8988T (cell line): Measurements from ENCODE around the gene FXYD7.
"Not testable (repeated sequence)": the region's sequence is repeated elsewhere in the genome, so short reads cannot be mapped to it uniquely, and the experiment has no call there.

Experiments
- DNase-seq: peaks from one replicate; pipeline ENCODE4 v3.0.0; 2011

FXYD7 gene

DNA sequence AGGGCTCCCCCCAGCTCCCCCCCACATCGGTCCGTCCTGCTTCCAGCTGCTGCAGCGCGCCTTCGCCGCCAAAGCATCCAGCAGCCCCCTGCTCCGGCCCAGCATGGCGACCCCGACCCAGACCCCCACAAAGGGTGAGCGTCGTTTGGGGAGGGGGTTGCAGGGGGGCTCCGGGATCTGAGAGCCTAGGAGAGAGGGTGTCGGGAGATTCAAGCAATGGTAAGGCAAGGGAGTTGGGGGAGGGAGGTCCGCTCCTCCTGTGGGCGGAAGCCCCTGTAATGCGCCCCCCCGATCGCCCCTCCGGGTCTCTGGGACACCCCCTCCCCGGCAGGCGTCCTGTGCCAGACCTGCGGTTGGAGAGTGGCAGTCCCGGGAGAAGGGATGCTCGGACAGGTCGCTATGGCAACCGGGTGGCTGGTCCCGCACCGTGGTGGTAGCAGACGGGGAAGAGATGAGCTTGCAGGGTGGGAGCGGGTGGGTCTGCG is at the start of gene FXYD7:
FXYD7 (plus strand) TSS at position 25 of the 485 bp plus-strand sequence; CDS start at position 104, 79 bp downstream.
- no peak for DNase-seq

GRCh38 chr19:35093430-35093829 is 49.6 kb upstream of the FXYD7 start:
- no peak for DNase-seq

DNA sequence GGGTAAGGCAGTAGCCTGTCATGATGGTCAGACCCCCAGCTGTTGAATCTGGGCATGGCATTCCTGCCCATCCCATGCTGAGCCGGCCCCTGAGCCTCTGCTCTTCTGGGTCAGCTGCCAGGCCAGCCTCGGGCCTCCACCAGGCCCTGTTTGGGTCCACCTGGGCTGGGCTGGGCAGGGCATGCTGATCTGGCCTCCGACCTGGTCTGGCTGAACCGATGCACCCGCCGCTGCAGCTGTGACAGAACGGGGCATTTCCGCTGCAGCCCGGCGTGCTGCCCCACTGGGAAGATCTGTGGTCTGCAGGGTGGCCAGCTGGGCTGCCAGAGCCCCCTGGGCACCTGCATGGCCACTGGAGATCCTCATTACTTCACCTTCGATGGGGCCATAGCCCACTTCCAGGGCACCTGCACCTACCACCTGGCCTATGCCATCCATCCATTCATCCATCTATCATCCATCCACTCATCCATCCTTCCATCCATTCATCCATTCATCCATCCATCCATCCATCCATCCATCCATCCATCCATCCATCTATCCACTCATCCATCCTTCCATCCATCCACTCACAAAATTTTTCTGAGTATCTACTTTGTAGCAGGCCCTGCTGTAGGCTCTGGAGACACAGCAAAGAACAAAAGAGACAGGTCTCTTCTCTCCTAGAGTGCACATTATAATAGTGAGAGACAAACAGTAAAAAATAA is 49.0 kb upstream of the FXYD7 start:
- DNase-seq = no peak

GRCh38 chr19:35094656-35095055 is 48.4 kb upstream of the FXYD7 start:
- no peak for DNase-seq

DNA sequence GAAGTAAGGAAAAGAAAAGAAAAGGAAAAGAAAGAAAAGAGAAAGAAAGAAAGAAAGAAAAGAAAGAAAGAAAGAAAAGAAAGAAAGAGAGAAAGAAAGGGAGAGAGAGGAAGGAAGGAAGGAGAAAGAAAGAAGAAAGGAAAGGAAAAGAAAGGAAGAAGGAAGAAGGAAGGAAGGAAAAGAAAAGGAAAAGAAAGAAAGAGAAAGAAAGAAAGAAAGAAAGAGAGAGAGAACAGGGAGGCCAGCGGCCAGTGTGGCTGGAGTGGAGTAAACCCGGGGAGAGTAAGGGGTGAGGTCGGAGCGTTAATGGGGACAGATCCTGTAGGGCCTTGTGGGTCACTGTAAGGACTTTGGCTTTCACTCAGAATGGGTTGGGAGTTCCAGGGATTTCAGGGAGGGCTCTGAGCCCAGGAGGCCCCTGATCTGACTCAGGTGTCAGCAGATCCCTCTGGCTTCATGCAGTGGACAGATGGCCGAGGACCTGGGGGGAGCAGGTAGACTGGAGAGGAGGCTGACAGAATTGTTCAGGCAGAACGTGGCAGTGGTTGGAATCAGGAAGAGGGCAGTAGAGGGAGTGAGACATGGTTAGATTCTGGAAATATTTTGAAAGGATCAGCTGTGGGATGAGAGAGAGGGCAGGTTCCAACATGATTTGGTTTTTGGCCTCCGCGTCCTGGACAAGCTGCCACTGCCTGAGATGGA is 47.2 kb upstream of the FXYD7 start:
- DNase-seq = no peak

GRCh38 chr19:35098413-35099049 is 44.5 kb upstream of the FXYD7 start:
- no peak for DNase-seq

DNA sequence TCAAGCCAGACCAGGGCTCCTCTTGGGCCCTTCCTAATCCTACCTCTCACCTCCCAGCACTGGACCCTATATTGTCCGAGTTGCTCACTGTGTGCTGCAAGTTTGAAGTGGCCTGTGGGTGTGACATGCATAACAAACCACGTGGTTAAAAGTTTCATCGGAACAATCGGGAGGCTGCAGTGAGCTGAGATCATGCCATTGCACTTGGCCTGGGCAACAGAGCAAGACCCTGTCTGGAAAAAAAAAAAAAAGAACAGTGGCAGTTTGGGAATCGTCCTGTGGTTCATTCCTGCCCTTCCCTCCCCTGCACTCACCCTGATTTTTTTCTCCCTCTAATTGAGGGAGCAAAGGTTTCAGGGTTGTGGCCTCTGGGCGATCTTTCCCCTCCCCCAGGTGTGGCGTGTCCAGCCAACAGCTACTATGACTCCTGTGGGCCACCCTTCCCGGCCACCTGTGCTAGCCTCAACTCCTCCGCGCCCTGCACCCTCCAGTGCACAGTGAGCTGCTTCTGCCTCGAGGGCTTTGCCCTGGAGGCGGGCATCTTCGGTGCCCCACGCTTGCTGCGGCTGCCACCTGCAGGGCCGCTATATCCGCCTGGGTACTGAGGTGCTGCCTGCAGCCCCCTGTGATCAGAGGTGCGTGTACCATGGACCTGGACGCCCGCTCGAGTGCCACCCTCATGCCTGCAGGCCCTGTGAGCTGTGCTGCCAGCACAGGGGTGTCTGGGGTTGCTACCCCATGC is 43.7 kb upstream of the FXYD7 start:
- no peak for DNase-seq

GRCh38 chr19:35099897-35100275 is 43.2 kb upstream of the FXYD7 start:
- DNase-seq = no peak

DNA sequence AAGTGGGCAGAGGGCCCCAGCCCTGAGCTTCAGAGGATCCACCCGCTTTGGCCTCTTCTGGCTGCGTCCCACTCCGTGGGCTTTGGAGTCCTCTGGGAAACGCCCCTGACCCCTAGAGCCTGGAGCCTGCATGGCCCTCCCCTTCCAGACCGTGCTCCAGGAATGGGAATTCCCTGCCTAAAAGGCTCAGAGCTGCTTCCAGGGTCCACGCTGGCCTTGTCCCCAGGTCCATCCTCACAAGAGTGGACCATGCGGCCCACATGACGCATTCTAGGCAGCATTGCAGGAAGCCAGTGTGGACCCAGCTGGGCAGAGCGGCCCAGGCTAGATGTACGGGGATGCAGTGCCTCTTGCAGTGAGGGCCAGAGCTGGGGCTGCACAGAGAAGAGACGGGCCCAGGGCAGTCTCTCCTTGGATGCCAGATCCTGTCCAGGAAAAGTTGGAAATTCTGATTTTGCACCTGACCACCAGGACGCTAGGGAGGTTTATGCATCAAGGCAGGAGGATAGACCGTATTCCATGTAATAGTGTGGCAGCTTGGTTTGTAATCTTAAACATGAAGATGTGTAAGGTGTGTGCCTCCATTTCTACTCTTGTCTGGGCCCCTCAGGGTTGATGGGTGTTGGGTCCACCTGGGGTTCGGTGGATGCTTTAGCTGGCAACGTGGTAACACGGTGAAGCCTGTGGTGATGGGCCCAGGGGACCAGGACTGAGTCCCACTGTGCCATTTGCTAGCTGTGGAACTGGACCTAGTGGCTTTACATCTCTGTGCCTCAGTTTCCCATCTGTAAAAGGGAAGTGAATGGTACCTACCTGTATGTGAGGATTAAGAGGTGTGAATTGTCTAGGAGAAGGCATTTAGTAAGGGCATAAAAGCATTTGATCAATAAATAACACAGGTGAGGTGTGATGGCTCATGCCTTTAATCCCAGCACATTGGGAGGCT is 42.2 kb upstream of the FXYD7 start:
- DNase-seq = no peak

DNA sequence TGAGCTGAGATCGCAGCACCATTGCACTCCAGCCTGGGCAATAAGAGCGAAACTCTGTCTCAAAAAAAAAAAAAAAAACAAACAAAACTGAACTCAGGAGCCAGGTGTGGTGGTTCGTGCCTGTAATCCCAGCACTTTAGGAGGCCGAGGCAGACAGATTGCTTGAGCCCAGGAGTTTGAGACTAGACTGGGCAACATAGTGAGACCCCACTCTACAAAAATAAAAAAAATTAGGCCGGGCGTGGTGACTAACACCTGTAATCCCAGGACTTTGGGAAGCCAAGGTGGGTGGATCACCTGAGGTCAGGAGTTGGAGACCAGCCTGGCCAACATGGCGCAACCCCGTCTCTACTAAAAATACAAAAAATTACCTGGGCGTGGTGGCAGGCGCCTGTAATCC is 41.1 kb upstream of the FXYD7 start:
- DNase-seq = not testable (repeated sequence)

DNA sequence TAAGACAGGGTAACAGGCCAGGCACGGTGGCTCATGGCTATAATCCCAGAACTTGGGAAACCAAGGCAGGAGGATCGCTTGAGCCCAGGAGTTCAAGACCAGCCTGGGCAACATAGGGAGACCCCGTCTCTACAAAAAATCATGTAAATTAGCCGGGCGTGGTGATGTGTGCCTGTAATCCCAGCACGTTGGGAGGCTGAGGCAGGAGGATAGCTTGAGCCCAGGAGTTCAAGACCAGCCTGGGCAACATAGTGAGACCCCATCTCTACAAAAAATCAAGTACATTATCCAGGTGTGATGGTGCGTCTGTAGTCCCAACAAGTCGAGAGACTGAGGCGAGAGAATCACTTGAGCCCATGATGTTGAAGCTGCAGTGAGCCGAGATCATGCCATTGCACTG is 39.4 kb upstream of the FXYD7 start:
- not testable (repeated sequence) for DNase-seq

DNA sequence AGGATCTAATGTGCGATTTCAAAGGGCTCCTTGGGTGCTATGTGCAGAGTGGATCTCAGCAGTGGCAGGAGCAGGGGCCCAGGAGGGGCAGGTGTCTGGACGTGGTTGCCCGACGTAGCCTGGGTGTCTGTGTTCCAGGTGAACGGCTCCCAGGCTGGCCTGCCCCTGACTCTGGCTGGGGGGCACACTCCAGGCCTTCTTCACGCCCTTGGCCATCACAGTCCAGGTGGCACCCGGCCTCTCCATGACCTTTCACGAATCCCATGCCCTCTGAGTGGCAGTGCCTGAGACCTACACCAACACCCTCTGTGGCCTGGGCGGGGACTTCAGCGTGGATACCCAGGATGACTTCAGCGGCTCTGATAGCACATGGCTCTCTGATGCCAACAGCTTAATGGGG is 38.7 kb upstream of the FXYD7 start:
- DNase-seq = no peak

GRCh38 chr19:35105047-35105410 is 38.0 kb upstream of the FXYD7 start:
- no peak for DNase-seq

DNA sequence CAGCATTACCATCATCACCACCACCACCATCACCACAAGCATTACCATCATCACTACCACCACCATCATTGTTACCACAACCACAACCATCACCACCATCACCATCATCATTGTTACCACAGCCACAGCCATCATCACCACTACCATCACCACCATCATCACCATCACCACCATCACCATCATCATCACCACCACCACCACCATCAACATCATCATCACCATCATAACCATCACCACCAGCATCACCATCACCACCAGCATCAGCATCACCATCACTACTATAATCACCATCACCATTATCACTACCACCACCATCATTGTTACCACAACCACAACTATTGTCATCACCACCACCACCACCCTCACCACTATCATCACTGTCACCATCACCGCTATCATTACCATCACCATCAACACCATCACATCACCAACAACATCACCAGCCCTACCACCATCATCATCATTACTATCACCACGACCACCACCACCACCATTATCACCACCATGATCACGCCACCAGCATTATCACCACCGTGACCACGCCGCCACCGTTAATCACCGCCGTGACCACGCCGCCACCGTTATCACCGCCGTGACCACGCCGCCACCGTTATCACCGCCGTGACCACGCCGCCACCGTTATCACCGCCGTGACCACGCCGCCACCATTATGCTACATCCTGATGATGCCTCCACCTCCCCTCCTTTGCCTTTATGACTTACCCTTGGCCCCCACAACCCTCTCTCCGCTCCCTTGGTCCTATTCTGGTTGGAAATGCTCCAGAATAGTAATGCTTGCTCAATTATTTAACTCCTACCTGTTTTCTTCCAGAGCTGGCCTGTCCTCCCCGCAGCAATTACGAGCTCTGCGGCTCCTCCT is 37.4 kb upstream of the FXYD7 start:
- DNase-seq = no peak

DNA sequence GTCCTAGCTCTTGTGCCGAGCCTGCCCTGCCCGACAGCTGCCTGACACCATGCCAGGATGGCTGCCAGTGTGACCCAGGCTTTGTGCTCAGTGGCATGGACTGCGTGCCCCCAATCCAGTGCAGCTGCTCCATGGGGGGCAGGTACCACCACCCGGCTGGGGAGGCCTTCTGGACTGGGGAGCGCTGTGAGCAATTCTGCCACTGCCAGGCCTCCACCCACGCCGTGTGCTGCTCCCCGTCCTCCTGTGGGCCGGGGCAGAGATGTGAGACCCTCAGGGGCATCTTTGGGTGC is 36.8 kb upstream of the FXYD7 start:
- no peak for DNase-seq

DNA sequence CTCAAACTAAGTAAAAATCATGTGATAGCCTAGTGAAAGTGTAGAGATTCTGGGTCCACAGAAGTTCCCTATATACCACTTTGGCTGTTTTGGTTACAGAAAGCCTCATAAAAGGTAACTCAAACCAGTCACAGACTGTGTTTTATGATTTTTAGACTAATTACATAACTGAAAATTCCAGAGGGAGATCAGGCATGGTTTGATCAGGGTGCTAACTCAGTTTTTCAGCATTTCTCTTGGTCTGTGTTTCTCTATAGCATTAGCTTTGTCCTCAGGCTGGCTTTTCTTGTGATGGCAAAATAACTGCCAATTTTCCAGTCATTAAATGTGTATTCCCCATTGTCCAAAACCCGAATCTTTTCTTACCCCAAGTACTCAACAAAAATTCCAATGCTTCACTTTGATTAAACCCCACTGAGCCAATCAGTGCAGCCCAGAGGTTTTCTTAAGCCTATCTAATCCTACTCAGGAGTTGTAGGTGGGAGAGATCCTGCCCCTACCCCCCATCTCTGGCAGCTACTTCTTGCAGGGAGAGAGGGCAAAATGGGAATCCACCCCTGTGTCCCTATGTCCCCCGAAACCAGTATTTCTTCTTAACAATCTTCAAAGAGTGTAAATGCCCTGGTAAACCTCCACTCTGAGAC is 36.0 kb upstream of the FXYD7 start:
- no peak for DNase-seq

DNA sequence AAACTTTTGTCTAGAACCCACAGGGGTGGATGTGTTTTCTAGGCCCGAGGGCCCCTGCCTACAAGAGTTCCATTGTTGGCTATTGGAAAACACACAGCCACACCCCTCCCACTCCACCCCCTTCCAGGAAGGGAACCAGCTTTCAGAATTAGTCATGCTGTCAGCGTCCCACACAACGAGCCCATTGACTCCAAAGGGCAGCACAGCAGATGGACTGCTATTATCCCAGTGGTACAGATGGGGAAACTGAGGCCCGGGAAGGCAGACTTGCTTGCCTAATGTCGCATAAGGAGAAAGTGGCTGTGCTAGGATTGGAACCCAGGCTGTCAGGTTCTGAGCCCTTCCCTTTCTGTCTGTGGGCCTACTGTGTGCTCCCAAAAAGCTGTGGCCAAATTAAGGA is 35.5 kb upstream of the FXYD7 start:
- no peak for DNase-seq

- DNase-seq = no peak
These were observed 34.3 kb upstream of the FXYD7 start for GRCh38 chr19:35108730-35109129.

DNA sequence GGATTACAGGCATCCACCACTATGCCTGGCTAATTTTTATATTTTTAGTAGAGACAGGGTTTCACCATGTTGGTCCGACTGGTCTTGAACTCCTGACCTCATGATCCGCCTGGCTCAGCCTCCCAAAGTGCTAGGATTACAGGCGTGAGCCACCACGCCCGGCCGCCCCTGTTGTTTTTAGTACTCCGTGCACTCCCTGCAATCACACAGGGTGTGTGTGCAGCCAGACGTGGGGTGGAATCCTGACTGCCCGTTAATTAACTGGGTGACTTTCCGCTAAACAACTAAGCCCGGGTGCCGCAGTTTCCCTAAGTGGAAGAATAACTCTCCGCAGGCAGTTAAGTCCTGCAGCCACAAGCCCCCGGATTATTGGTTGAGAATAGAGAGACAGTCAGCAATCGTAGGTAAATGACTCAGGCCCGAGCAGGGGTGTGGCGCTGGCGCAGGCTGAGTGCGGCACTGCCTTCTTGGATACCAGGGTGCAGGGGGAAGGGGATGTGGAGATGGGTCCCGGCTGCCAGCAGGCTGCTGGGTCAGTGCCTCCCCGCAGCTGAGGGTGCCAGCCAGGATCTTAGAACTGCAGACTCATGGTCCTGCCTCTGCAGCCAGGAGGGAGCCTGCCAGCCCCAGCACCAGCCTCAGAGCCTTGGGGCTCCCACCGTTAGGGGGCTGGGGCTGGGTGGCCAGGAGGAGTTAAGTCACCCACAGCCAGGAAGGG is 33.5 kb upstream of the FXYD7 start:
- no peak for DNase-seq

DNA sequence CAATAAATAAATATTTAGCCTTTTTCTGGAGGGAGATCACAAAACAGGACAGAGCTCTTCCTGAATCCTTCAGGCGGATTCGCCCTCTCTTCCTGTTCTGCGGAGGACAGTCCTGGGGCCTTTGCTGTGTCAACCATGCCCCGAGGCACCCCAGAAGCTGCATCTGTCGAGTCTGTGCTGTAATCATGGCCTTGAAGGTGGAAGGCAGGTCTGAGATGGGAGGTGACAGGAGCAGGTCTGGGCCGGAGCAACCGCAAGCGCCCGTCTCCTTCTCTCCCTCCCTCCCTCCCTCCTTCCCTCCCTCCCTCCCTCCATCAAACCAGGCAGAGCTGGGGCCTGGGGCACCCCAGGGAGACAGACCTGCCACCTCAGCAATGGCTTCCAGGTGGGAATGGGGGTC is 32.1 kb upstream of the FXYD7 start:
- no peak for DNase-seq
